Liver (tissue), 9 donors: ENCODE results near the gene TSHR. TPM values are rescaled to one million over a fixed set of nuclear protein-coding genes. Genes with fewer than 3 reads are reported as not detected.

Experiments used
- DNase-seq: peaks from one replicate; pipeline ENCODE4 v3.0.0-alpha.2; 2017; ENCODE audit warnings: low spot score
- H3K27ac ChIP-seq, 2 donors: one replicate each; pipeline ENCODE4 v1.7.0; 2013; ENCODE audit warnings: inconsistent platforms in 2 of 2, low read length in 2 of 2, control low read depth in 1 of 2, low read depth in 1 of 2, mild to moderate bottlenecking in 1 of 2
- H3K27me3 ChIP-seq, 4 donors: one replicate each; pipeline versions ENCODE4 v1.6.1 to v1.7.0; 2013; ENCODE audit warnings: low read length in 3 of 4, inconsistent platforms in 1 of 4, mild to moderate bottlenecking in 1 of 4, moderate library complexity in 1 of 4; ENCODE audit not compliant: control insufficient read depth in 4 of 4, insufficient read depth in 4 of 4
- H3K36me3 ChIP-seq, 4 donors: one replicate each; pipeline versions ENCODE4 v1.6.1 to v1.7.0; 2013; ENCODE audit warnings: low read length in 3 of 4, mild to moderate bottlenecking in 3 of 4, low read depth in 1 of 4, moderate library complexity in 1 of 4; ENCODE audit not compliant: control insufficient read depth in 4 of 4, insufficient read depth in 3 of 4
- H3K4me1 ChIP-seq, 4 donors: one replicate each; pipeline versions ENCODE4 v1.6.1 to v1.7.0; 2013; ENCODE audit warnings: low read length in 3 of 4, mild to moderate bottlenecking in 3 of 4, moderate library complexity in 1 of 4; ENCODE audit not compliant: control insufficient read depth in 4 of 4, insufficient read depth in 4 of 4
- H3K4me3 ChIP-seq, 3 donors: one replicate each; pipeline versions ENCODE4 v1.6.1 to v1.7.0; 2013; ENCODE audit warnings: low read length in 3 of 3, control low read depth in 1 of 3, low read depth in 1 of 3, mild to moderate bottlenecking in 1 of 3
- H3K9ac ChIP-seq, 2 donors: one replicate each; pipeline ENCODE4 v1.7.0; 2013; ENCODE audit warnings: low read length in 2 of 2, mild to moderate bottlenecking in 2 of 2, moderate library complexity in 2 of 2, control low read depth in 1 of 2, low read depth in 1 of 2
- H3K9me3 ChIP-seq, 4 donors: one replicate each; pipeline versions ENCODE4 v1.6.1 to v1.7.0; 2013; ENCODE audit warnings: low read length in 3 of 4; ENCODE audit not compliant: control insufficient read depth in 4 of 4
- EGR1 ChIP-seq, 2 donors: IDR thresholded peaks; 2 replicates each; pipeline ENCODE4 v1.6.1; 2016 to 2018; ENCODE audit warnings: antibody characterized with exemption in 2 of 2, low read depth in 2 of 2
- FOXA1 ChIP-seq: IDR thresholded peaks from 2 replicates; pipeline ENCODE4 v1.6.1; 2016; ENCODE audit warnings: antibody characterized with exemption
- FOXA2 ChIP-seq: IDR thresholded peaks from 2 replicates; pipeline ENCODE4 v1.6.1; 2016; ENCODE audit warnings: antibody characterized with exemption
- GABPA ChIP-seq, 2 donors: IDR thresholded peaks in 1 of 2; conservative IDR thresholded peaks in 1 of 2; 2 replicates each; pipeline ENCODE4 v1.6.1; 2016; ENCODE audit warnings: antibody characterized with exemption in 2 of 2, mild to moderate bottlenecking in 1 of 2, moderate library complexity in 1 of 2
- HNF4A ChIP-seq, 2 donors: conservative IDR thresholded peaks; 2 replicates each; pipeline ENCODE4 v1.6.1; 2016; ENCODE audit warnings: antibody characterized with exemption in 2 of 2, mild to moderate bottlenecking in 2 of 2
- HNF4G ChIP-seq: IDR thresholded peaks from 2 replicates; pipeline ENCODE4 v1.6.1; 2016; ENCODE audit warnings: antibody characterized with exemption
- JUND ChIP-seq, 2 donors: IDR thresholded peaks; 2 replicates each; pipeline ENCODE4 v1.6.1; 2016; ENCODE audit warnings: antibody characterized with exemption in 2 of 2
- MAX ChIP-seq: IDR thresholded peaks from 2 replicates; pipeline ENCODE4 v1.6.1; 2016; ENCODE audit warnings: antibody characterized with exemption
- NR2F2 ChIP-seq: IDR thresholded peaks from 2 replicates; pipeline ENCODE4 v1.6.1; 2016; ENCODE audit warnings: antibody characterized with exemption
- RAD21 ChIP-seq, 2 donors: IDR thresholded peaks; 2 replicates each; pipeline ENCODE4 v1.6.1; 2016; ENCODE audit warnings: antibody characterized with exemption in 2 of 2, mild to moderate bottlenecking in 2 of 2
- REST ChIP-seq: IDR thresholded peaks from 2 replicates; pipeline ENCODE4 v1.6.1; 2016; ENCODE audit warnings: antibody characterized with exemption, mild to moderate bottlenecking
- RXRA ChIP-seq, 2 donors: IDR thresholded peaks; 2 replicates each; pipeline ENCODE4 v1.6.1; 2017 to 2018; ENCODE audit warnings: antibody characterized with exemption in 2 of 2, mild to moderate bottlenecking in 1 of 2
- SP1 ChIP-seq: IDR thresholded peaks from 2 replicates; pipeline ENCODE4 v1.6.1; 2018; ENCODE audit warnings: antibody characterized with exemption, mild to moderate bottlenecking
- TAF1 ChIP-seq: conservative IDR thresholded peaks from 2 replicates; pipeline ENCODE4 v1.6.1; 2016; ENCODE audit warnings: antibody characterized with exemption, mild to moderate bottlenecking
- YY1 ChIP-seq: IDR thresholded peaks from 2 replicates; pipeline ENCODE4 v1.6.1; 2016; ENCODE audit warnings: antibody characterized with exemption, mild to moderate bottlenecking
- WGBS: extraction: QIAGEN DNeasy Blood & Tissue Kit; methylation state at CpG from one replicate; pipeline ENCODE4 v1.1.7; 2013; 5-methylcytosine and 5-hydroxymethylcytosine counted together
- polyA plus RNA-seq, 2 donors: library from polyadenylated mRNA; stranded (reverse) in 1 of 2; unstranded in 1 of 2; fragments of 200-250 nt in 1 of 2; fragments of >200 nt in 1 of 2; fragmentation: Nextera tagmentation in 1 of 2; extraction: Ambion mirVana in 1 of 2; gene quantifications; one replicate each; pipeline versions ENCODE4 v1.2.1 to v1.2.3, GENCODE V29; 2013 to 2015
- total RNA-seq, 2 donors: library from RNA; depleted of rRNA; stranded (reverse); fragments of >200 nt; gene quantifications; one replicate each; pipeline ENCODE4 v1.2.3, GENCODE V29; 2014
- TF ChIP-seq, protein P1 (sequence below): IDR thresholded peaks from 2 replicates; pipeline ENCODE4 v1.6.1; 2016; ENCODE audit warnings: antibody characterized with exemption
- TF ChIP-seq, protein P2 (sequence below): fragments of 150-350 bp; IDR thresholded peaks from 2 replicates; pipeline ENCODE4 v1.5.1; 2017; ENCODE audit warnings: improper control_type of control experiment, low read depth, low read length; ENCODE audit not compliant: missing input control
- donor health status: healthy.
- donor health status: healthy.
- donor health status: healthy.
- donor health status: healthy.
- donor health status: healthy.

The TSHR gene
- total and polyA plus RNA-seq, 4 donors = 0.08 to 3.2 TPM; not detected in 2

DNA sequence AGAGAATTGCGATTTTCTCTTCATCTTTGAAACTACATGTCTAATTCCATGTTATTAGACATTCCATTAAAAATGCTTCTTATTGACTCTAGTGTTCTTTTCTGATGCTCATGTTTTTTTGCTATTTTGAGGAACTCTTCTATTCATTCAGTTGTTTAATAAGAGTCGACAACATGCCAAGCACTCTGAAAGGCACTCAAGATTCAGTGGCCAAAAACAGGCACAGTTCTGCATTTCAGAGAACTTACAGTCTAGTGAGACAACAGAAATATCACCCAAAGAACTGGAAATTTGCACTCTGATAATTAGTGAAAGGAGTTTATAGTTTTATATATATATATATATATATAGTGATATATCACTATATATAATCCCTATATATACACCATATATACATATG, 111.7 kb downstream of the TSHR start:
- H3K27me3 ChIP-seq = no peaks in the 10 kb centered on the region
- no peak for DNase-seq
- H3K27ac ChIP-seq = no peak overlapping the region
- H3K9me3 ChIP-seq = peaks cover 0 to 3% (median under 1%) of the 10 kb centered on the region in 4 donors
- H3K9ac ChIP-seq = no peak overlapping the region
- H3K4me3 ChIP-seq = no peak overlapping the region
- peaks cover 0 to 8% (median 3%) of the 10 kb centered on the region in 4 donors for H3K4me1 ChIP-seq
- H3K36me3 ChIP-seq = no peaks in the 10 kb centered on the region
- TF ChIP-seq SP1 (no peak), YY1 (no peak), FOXA1 (no peak), HNF4A (conservative IDR thresholded peaks at IDR 0.05) (no peak), JUND (IDR thresholded peaks at IDR 0.05) (no peak), MAX (no peak), GABPA (IDR thresholded peaks at IDR 0.05 in 1 of 2, conservative IDR thresholded peaks at IDR 0.05 in 1 of 2) (no peak), HNF4G (no peak), TAF1 (no peak), RXRA (IDR thresholded peaks at IDR 0.05) (no peak), RAD21 (IDR thresholded peaks at IDR 0.05) (no peak), FOXA2 (no peak), EGR1 (IDR thresholded peaks at IDR 0.05; ENCODE audit: low read depth in 2 of 2) (no peak), NR2F2 (no peak), REST (no peak)
- TF ChIP-seq, protein P1, sequence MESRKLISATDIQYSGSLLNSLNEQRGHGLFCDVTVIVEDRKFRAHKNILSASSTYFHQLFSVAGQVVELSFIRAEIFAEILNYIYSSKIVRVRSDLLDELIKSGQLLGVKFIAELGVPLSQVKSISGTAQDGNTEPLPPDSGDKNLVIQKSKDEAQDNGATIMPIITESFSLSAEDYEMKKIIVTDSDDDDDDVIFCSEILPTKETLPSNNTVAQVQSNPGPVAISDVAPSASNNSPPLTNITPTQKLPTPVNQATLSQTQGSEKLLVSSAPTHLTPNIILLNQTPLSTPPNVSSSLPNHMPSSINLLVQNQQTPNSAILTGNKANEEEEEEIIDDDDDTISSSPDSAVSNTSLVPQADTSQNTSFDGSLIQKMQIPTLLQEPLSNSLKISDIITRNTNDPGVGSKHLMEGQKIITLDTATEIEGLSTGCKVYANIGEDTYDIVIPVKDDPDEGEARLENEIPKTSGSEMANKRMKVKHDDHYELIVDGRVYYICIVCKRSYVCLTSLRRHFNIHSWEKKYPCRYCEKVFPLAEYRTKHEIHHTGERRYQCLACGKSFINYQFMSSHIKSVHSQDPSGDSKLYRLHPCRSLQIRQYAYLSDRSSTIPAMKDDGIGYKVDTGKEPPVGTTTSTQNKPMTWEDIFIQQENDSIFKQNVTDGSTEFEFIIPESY = no peak
- TF ChIP-seq, protein P2, sequence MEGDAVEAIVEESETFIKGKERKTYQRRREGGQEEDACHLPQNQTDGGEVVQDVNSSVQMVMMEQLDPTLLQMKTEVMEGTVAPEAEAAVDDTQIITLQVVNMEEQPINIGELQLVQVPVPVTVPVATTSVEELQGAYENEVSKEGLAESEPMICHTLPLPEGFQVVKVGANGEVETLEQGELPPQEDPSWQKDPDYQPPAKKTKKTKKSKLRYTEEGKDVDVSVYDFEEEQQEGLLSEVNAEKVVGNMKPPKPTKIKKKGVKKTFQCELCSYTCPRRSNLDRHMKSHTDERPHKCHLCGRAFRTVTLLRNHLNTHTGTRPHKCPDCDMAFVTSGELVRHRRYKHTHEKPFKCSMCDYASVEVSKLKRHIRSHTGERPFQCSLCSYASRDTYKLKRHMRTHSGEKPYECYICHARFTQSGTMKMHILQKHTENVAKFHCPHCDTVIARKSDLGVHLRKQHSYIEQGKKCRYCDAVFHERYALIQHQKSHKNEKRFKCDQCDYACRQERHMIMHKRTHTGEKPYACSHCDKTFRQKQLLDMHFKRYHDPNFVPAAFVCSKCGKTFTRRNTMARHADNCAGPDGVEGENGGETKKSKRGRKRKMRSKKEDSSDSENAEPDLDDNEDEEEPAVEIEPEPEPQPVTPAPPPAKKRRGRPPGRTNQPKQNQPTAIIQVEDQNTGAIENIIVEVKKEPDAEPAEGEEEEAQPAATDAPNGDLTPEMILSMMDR = no peak
- WGBS = 95% methylated on average over 2 of the region's 2 CpGs
